GM19395 (cell line): ENCODE data around the gene PSMA6.
"Not testable (repeated sequence)": the region's sequence is repeated elsewhere in the genome, so short reads cannot be mapped to it uniquely, and the experiment has no call there.

ENCODE experiments used
- ATAC-seq: cut with Tn5 transposase; IDR thresholded peaks from one replicate; pipeline ENCODE4 v1.9.1; 2021; ENCODE audit warnings: mild to moderate bottlenecking, moderate library complexity; ENCODE audit not compliant: unreplicated experiment

Gene PSMA6

GRCh38 chr14:35317820-35318219 is 25.6 kb downstream of the PSMA6 start:
- ATAC-seq = no peak

- ATAC-seq = no peak
These were observed 27.3 kb downstream of the PSMA6 start for GRCh38 chr14:35319509-35319908.

- ATAC-seq = no peak
These were observed 28.3 kb downstream of the PSMA6 start for GRCh38 chr14:35320472-35320871.

- no peak for ATAC-seq
These were observed 34.2 kb downstream of the PSMA6 start for GRCh38 chr14:35326375-35326774.

GRCh38 chr14:35331605-35332516 is 39.7 kb downstream of the PSMA6 start:
- no peak for ATAC-seq

- ATAC-seq = peak; percentile 46
These were observed 40.5 kb downstream of the PSMA6 start for GRCh38 chr14:35332517-35333263.

- peak; percentile 8 for ATAC-seq
These were observed 41.1 kb downstream of the PSMA6 start for GRCh38 chr14:35333264-35333730.

- ATAC-seq = no peak
These were observed 41.9 kb downstream of the PSMA6 start for GRCh38 chr14:35333797-35334743.

GRCh38 chr14:35335388-35336092 is 43.4 kb downstream of the PSMA6 start:
- ATAC-seq = no peak

- ATAC-seq = not testable (repeated sequence)
These were observed 44.0 kb downstream of the PSMA6 start for GRCh38 chr14:35336171-35336493.

GRCh38 chr14:35336494-35337268 is 44.5 kb downstream of the PSMA6 start:
- ATAC-seq = no peak

GRCh38 chr14:35337269-35338255 is 45.4 kb downstream of the PSMA6 start:
- ATAC-seq = no peak

- no peak for ATAC-seq
These were observed 46.7 kb downstream of the PSMA6 start for GRCh38 chr14:35338731-35339405.

GRCh38 chr14:35339761-35340406 is 47.7 kb downstream of the PSMA6 start:
- ATAC-seq = no peak

GRCh38 chr14:35340616-35341453 is 48.7 kb downstream of the PSMA6 start:
- ATAC-seq = no peak

GRCh38 chr14:35341454-35341750 is 49.2 kb downstream of the PSMA6 start:
- no peak for ATAC-seq
